ENCODE results near the gene ATP13A5. TPM values are rescaled to one million over a fixed set of nuclear protein-coding genes. Genes with fewer than 3 reads are reported as not detected.

Gene ATP13A5
- total and polyA plus RNA-seq, 11 donors, result not detected

GRCh38 chr3:193391902-193392301 lies 13.3 kb upstream of the ATP13A5 start:
- Histone ChIP-seq H3K27ac (no peak overlapping the region), H3K9me3 (no peaks in the 10 kb centered on the region), H3K27me3 (no peaks in the 10 kb centered on the region), H3K4me1 (no peaks in the 10 kb centered on the region), H3K36me3 (no peaks in the 10 kb centered on the region), H3K4me3 (no peak overlapping the region)
- DNase-seq (no peak), ATAC-seq (peak in 1 of 4 donors; percentile 52)
- 57 to 79% (median 64%) methylated on average over 1 to 3 of the region's 3 CpGs for WGBS, 4 donors
- TF ChIP-seq POLR2A (IDR thresholded peaks at IDR 0.05), result no peak
- TF ChIP-seq, protein P1, sequence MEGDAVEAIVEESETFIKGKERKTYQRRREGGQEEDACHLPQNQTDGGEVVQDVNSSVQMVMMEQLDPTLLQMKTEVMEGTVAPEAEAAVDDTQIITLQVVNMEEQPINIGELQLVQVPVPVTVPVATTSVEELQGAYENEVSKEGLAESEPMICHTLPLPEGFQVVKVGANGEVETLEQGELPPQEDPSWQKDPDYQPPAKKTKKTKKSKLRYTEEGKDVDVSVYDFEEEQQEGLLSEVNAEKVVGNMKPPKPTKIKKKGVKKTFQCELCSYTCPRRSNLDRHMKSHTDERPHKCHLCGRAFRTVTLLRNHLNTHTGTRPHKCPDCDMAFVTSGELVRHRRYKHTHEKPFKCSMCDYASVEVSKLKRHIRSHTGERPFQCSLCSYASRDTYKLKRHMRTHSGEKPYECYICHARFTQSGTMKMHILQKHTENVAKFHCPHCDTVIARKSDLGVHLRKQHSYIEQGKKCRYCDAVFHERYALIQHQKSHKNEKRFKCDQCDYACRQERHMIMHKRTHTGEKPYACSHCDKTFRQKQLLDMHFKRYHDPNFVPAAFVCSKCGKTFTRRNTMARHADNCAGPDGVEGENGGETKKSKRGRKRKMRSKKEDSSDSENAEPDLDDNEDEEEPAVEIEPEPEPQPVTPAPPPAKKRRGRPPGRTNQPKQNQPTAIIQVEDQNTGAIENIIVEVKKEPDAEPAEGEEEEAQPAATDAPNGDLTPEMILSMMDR (IDR thresholded peaks at IDR 0.05), result no peak
- intact Hi-C loops (cut with DNase I), result no loop called here

GRCh38 chr3:193389335-193389734 lies 10.8 kb upstream of the ATP13A5 start:
- no peak overlapping the region for H3K27ac ChIP-seq
- intact Hi-C loops (cut with DNase I), result no loop called here
- H3K36me3 ChIP-seq, result no peaks in the 10 kb centered on the region
- no peak for DNase-seq
- 78 to 83% (median 80%) methylated on average over 2 of the region's 2 CpGs for WGBS, 4 donors
- H3K27me3 ChIP-seq, result no peaks in the 10 kb centered on the region
- no peak for ATAC-seq
- H3K4me3 ChIP-seq, result no peak overlapping the region
- no peaks in the 10 kb centered on the region for H3K4me1 ChIP-seq
- no peak for TF ChIP-seq POLR2A (IDR thresholded peaks at IDR 0.05)
- TF ChIP-seq, protein P1 (IDR thresholded peaks at IDR 0.05), result no peak
- H3K9me3 ChIP-seq, result no peaks in the 10 kb centered on the region

- H3K36me3 ChIP-seq, result no peaks in the 10 kb centered on the region
- 77 to 85% (median 83%) methylated on average over 6 of the region's 6 CpGs for WGBS, 4 donors
- no peak for DNase-seq
- TF ChIP-seq, protein P1 (IDR thresholded peaks at IDR 0.05), result no peak
- TF ChIP-seq POLR2A (IDR thresholded peaks at IDR 0.05), result no peak
- H3K4me1 ChIP-seq, result no peaks in the 10 kb centered on the region
- no peak overlapping the region for H3K4me3 ChIP-seq
- H3K27ac ChIP-seq, result no peak overlapping the region
- intact Hi-C loops (cut with DNase I), result no loop called here
- H3K27me3 ChIP-seq, result no peaks in the 10 kb centered on the region
- no peak for ATAC-seq
- H3K9me3 ChIP-seq, result no peaks in the 10 kb centered on the region
These were observed 9.8 kb upstream of the ATP13A5 start for GRCh38 chr3:193388361-193388760.

DNA sequence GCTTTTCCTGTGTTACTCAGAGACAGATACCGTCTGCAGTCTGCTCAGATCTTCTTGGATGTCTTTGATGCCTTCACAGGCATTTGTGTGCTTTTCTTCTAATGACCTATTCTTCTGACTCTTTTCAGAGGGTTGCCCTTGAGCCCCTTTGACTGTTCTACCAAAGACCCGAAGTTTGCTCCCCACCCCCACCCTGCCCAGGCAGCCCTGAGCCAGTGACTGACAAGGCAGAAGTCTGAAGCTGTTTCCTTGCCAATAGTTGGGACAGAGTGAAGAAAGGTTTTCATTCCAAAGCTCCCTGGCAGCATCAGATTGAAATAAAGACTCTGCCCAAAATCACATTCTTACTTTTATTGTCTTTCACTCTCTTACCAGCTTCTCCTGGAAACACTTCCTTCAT lies 9.0 kb upstream of the ATP13A5 start:
- TF ChIP-seq, protein P1 (IDR thresholded peaks at IDR 0.05), result no peak
- no peak for TF ChIP-seq POLR2A (IDR thresholded peaks at IDR 0.05)
- no peak overlapping the region for H3K4me3 ChIP-seq
- no peaks in the 10 kb centered on the region for H3K27me3 ChIP-seq
- H3K27ac ChIP-seq, result no peak overlapping the region
- ATAC-seq, result no peak
- intact Hi-C loops (cut with DNase I), result no loop called here
- H3K9me3 ChIP-seq, result no peaks in the 10 kb centered on the region
- DNase-seq, result no peak
- no peaks in the 10 kb centered on the region for H3K4me1 ChIP-seq
- no peaks in the 10 kb centered on the region for H3K36me3 ChIP-seq
- WGBS, 4 donors, result 51 to 60% (median 52%) methylated on average over 2 of the region's 2 CpGs
